Mesothelial cell of epicardium (in vitro differentiated cells): ENCODE data around the gene OR4X1. TPM values are rescaled to one million over a fixed set of nuclear protein-coding genes. Genes with fewer than 3 reads are reported as not detected.

Experiments
- DNase-seq, 2 experiments: peaks; one replicate each; pipeline ENCODE4 v3.0.0; 2021; ENCODE audit warnings: low spot score in 2 of 2; ENCODE audit not compliant: unreplicated experiment in 2 of 2
- H3K27ac Mint-ChIP-seq: 2 replicates; pipeline ENCODE4 v1.8.0; 2021; ENCODE audit warnings: mixed read lengths
- H3K27me3 Mint-ChIP-seq: 2 replicates; pipeline ENCODE4 v1.8.0; 2021; ENCODE audit warnings: low read depth, mixed read lengths
- H3K36me3 Mint-ChIP-seq: 2 replicates; pipeline ENCODE4 v1.8.0; 2021; ENCODE audit warnings: mixed read lengths
- H3K4me1 Mint-ChIP-seq: 2 replicates; pipeline ENCODE4 v1.8.0; 2021; ENCODE audit warnings: mixed read lengths
- H3K4me3 Mint-ChIP-seq: 2 replicates; pipeline ENCODE4 v1.8.0; 2021; ENCODE audit warnings: mild to moderate bottlenecking, moderate library complexity, mixed read lengths
- H3K9me3 Mint-ChIP-seq: 2 replicates; pipeline ENCODE4 v1.8.0; 2021; ENCODE audit warnings: mixed read lengths
- CTCF ChIP-seq: fragments of 200-600 bp; sonication (generic); IDR thresholded peaks from one replicate; pipeline ENCODE4 v1.5.0; 2021; ENCODE audit warnings: antibody characterized with exemption; ENCODE audit not compliant: unreplicated experiment
- total RNA-seq: library from RNA; stranded (reverse); gene quantifications from 3 replicates; pipeline ENCODE4 v1.2.1, GENCODE V29; 2021

The OR4X1 gene
- total RNA-seq, 1 donor from 2014 or later, result not detected

DNA sequence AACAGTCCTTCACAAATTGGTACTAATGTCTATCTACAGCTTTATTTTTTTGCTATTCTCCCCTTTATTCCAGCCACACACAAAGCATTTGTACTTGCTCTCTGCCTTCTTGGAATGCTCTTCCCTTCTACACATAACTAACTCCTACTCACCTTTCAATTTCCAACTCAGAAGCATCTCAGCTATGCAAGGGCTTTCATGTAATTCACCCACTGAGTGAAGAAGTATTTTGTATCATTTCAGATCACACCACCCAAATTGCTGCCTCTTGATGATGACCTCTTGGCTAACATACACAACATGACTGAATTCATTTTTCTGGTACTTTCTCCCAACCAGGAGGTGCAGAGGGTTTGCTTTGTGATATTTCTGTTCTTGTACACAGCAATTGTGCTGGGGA is 18.9 kb upstream of the OR4X1 start, which contains the start of gene OR4X2:
TSS of gene OR4X2 (plus strand) at position 301 of the 400 bp plus-strand sequence. CDS start at position 301, 0 bp downstream.
- no peak within 1 kb of the TSS for H3K4me3 Mint-ChIP-seq
- H3K27ac Mint-ChIP-seq, result no peak within 1 kb of the TSS
- no peaks in the 10 kb centered on the region for H3K4me1 Mint-ChIP-seq
- TF ChIP-seq CTCF, result no peak
- DNase-seq, result no peak
- H3K36me3 Mint-ChIP-seq, result peaks cover 4% of the 10 kb centered on the region
- no peaks in the 10 kb centered on the region for H3K27me3 Mint-ChIP-seq
- peaks cover 76% of the 10 kb centered on the region for H3K9me3 Mint-ChIP-seq

DNA sequence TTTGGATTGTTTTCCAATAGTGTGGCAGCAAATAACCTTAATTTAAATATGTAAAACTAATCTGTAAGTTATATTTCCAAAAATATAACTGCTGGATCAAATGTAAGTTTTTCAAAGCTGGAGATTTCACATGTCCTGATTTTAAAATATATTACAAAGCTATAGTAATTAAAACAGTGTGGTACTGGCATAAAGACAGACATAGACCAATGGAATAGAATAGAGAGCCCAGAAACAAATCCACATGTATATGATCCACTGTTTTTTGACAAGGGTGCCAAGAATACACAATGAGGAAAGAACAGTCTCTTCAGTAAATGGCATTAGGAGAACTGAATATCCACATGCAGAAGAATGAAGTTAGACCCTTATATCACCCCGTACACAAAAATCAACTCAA is 14.8 kb upstream of the OR4X1 start:
- Mint-ChIP-seq H3K27ac (no peak overlapping the region), H3K4me1 (no peaks in the 10 kb centered on the region), H3K4me3 (no peak overlapping the region), H3K36me3 (no peaks in the 10 kb centered on the region), H3K9me3 (peaks cover 76% of the 10 kb centered on the region), H3K27me3 (no peaks in the 10 kb centered on the region)
- TF ChIP-seq CTCF, result no peak
- no peak for DNase-seq

DNA sequence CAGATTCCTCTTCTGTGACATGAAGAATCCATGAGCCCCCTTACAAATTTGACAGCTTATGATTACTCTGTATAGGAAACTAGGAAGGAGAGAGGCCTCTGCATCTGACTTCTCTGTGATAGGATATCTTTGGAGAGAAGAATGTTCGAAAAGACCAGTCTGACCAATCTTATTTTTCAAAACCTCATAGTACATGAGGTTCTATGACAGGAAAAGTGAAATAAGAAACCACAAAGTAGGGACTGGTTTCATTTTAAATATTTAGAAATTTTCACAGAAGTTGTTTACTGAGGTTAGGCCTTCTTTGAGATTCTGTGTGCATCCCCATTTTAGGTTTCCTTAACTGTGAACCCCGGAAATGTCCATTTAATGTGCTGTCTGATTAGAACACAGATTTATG is 2.1 kb upstream of the OR4X1 start:
- Mint-ChIP-seq H3K4me3 (no peak overlapping the region), H3K27me3 (no peaks in the 10 kb centered on the region), H3K27ac (no peak overlapping the region), H3K36me3 (no peaks in the 10 kb centered on the region), H3K4me1 (no peaks in the 10 kb centered on the region), H3K9me3 (peaks cover 70% of the 10 kb centered on the region)
- DNase-seq, result no peak
- TF ChIP-seq CTCF, result no peak

DNA sequence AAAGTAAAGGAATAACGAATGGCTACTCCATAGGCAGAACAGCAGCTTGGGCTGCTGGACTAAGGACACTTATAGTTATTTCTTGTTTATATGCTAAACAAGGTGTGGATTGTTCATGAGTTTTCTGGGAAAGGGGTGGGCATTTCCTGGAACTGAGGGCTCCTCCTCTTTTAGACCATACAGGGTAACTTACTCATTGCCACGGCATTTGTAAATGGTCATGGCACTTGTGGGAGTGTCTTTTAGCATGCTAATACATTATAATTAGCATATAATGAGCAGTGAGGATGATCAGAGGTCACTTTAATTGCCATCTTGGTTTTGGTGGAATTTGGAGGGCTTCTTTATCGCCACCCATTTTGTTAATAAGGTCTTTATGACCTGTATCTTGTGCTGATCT is 7.0 kb downstream of the OR4X1 start:
- Mint-ChIP-seq H3K36me3 (no peaks in the 10 kb centered on the region), H3K27me3 (no peaks in the 10 kb centered on the region), H3K4me1 (no peaks in the 10 kb centered on the region), H3K9me3 (peaks cover 59% of the 10 kb centered on the region), H3K4me3 (no peak overlapping the region), H3K27ac (no peak overlapping the region)
- DNase-seq, result no peak
- TF ChIP-seq CTCF, result no peak

DNA sequence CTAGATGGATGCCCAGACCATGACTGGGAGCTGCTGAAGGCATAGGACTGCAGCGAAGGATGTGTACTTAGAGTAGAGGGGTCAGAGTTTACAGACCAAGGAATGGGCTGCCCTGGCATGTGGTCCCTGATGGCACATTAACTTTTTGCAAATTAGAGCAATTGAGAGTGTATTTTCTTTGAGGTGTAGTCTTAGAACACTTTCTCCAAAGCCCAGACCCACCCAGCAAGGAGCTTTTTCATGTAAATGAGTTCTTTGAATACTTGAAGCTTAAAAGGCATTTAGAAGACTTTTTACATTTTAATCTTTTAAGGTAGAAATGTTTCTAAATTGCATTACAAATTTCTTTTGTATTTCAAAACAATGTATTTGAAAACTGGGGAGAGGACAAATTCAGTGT is 8.9 kb downstream of the OR4X1 start:
- TF ChIP-seq CTCF, result no peak
- peaks cover 70% of the 10 kb centered on the region for H3K9me3 Mint-ChIP-seq
- DNase-seq, result no peak
- no peaks in the 10 kb centered on the region for H3K4me1 Mint-ChIP-seq
- H3K4me3 Mint-ChIP-seq, result no peak overlapping the region
- H3K27me3 Mint-ChIP-seq, result no peaks in the 10 kb centered on the region
- no peaks in the 10 kb centered on the region for H3K36me3 Mint-ChIP-seq
- no peak overlapping the region for H3K27ac Mint-ChIP-seq

DNA sequence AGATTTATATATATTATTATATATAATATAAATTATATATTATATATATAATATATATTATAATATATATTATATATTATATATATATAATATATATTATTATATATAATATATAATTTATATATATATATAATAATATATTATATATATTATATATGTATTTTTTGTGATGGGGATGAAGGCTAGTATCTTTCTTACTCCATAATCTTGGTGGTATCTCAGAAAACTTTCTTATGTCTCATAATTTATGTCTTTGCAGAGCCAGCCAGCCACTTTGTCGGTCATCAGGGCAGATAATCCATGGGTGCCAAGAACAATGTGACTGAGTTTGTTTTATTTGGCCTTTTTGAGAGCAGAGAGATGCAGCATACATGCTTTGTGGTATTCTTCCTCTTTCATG is 42.3 kb downstream of the OR4X1 start, which contains the start of gene OR4S1:
TSS of gene OR4S1 (plus strand) at position 301 of the 400 bp plus-strand sequence. CDS start at position 301, 0 bp downstream.
- H3K9me3 Mint-ChIP-seq, result peaks cover 71% of the 10 kb centered on the region
- no peak for TF ChIP-seq CTCF
- no peaks in the 10 kb centered on the region for H3K27me3 Mint-ChIP-seq
- no peak within 1 kb of the TSS for H3K27ac Mint-ChIP-seq
- H3K4me3 Mint-ChIP-seq, result no peak within 1 kb of the TSS
- no peaks in the 10 kb centered on the region for H3K4me1 Mint-ChIP-seq
- H3K36me3 Mint-ChIP-seq, result no peaks in the 10 kb centered on the region
- DNase-seq, result no peak
